ENCODE measurements around the gene SMOC1. TPM values are rescaled to one million over a fixed set of nuclear protein-coding genes. Genes with fewer than 3 reads are reported as not detected.

SMOC1 gene
- total RNA-seq, 2 donors from 2014 or later: not detected

- Histone ChIP-seq H3K27me3 (ENCODE audit: control insufficient read depth, insufficient read depth, low read length, poor library complexity, severe bottlenecking) (peaks cover 4% of the 10 kb centered on the region), H3K36me3 (ENCODE audit: control insufficient read depth, insufficient read depth, low read length) (no peaks in the 10 kb centered on the region), H3K4me1 (ENCODE audit: control insufficient read depth, insufficient read depth, low read length) (peaks cover 11% of the 10 kb centered on the region), H3K9ac (ENCODE audit: extremely low read depth, low read length, poor library complexity, severe bottlenecking) (no peak overlapping the region), H3K4me3 (ENCODE audit: low read length) (no peak overlapping the region), H3K27ac (ENCODE audit: low read depth, low read length) (no peak overlapping the region), H3K9me3 (ENCODE audit: control insufficient read depth, low read length) (no peaks in the 10 kb centered on the region)
- Mint-ChIP-seq H3K36me3 (ENCODE audit: low read depth) (no peaks in the 10 kb centered on the region), H3K4me1 (peaks cover 17% of the 10 kb centered on the region), H3K4me3 (no peak overlapping the region), H3K27me3 (ENCODE audit: insufficient read depth) (peaks cover 1% of the 10 kb centered on the region), H3K9me3 (no peaks in the 10 kb centered on the region), H3K27ac (no peak overlapping the region)
- no peak for TF ChIP-seq CTCF (conservative IDR thresholded peaks at IDR 0.05)
- no peak for DNase-seq
- WGBS, 2 experiments (ENCODE audit: insufficient coverage in 1 of 2, insufficient read length in 1 of 2): 92 to 96% methylated on average over 4 to 7 of the region's 7 CpGs
Observed at GRCh38 chr14:70011708-70012107, 132.5 kb downstream of the SMOC1 start.

GRCh38 chr14:70013271-70013873, 134.2 kb downstream of the SMOC1 start:
- no peaks in the 10 kb centered on the region for H3K36me3 ChIP-seq (ENCODE audit: control insufficient read depth, insufficient read depth, low read length)
- Mint-ChIP-seq H3K4me3 (no peak overlapping the region), H3K4me1 (peaks cover 16% of the 10 kb centered on the region), H3K36me3 (ENCODE audit: low read depth) (no peaks in the 10 kb centered on the region), H3K27ac (no peak overlapping the region), H3K27me3 (ENCODE audit: insufficient read depth) (peaks cover 2% of the 10 kb centered on the region), H3K9me3 (no peaks in the 10 kb centered on the region)
- peaks cover 10% of the 10 kb centered on the region for H3K4me1 ChIP-seq (ENCODE audit: control insufficient read depth, insufficient read depth, low read length)
- TF ChIP-seq CTCF (conservative IDR thresholded peaks at IDR 0.05): peak; percentile 92
- H3K9ac ChIP-seq (ENCODE audit: extremely low read depth, low read length, poor library complexity, severe bottlenecking): no peak overlapping the region
- H3K27ac ChIP-seq (ENCODE audit: low read depth, low read length): no peak overlapping the region
- peaks cover 6% of the 10 kb centered on the region for H3K27me3 ChIP-seq (ENCODE audit: control insufficient read depth, insufficient read depth, low read length, poor library complexity, severe bottlenecking)
- peak; percentile 93 for DNase-seq
- 0 to 61% methylated on average over 1 to 2 of the region's 2 CpGs for WGBS, 2 experiments (ENCODE audit: insufficient coverage in 1 of 2, insufficient read length in 1 of 2)
- no peaks in the 10 kb centered on the region for H3K9me3 ChIP-seq (ENCODE audit: control insufficient read depth, low read length)
- H3K4me3 ChIP-seq (ENCODE audit: low read length): no peak overlapping the region

- H3K36me3 Mint-ChIP-seq (ENCODE audit: low read depth): no peaks in the 10 kb centered on the region
- DNase-seq: no peak
- 92 to 96% methylated on average over 4 to 7 of the region's 7 CpGs for WGBS, 2 experiments (ENCODE audit: insufficient coverage in 1 of 2, insufficient read length in 1 of 2)
- peaks cover 4% of the 10 kb centered on the region for H3K4me1 Mint-ChIP-seq
- no peak for TF ChIP-seq CTCF (conservative IDR thresholded peaks at IDR 0.05)
- Histone ChIP-seq H3K27ac (ENCODE audit: low read depth, low read length) (no peak overlapping the region), H3K9ac (ENCODE audit: extremely low read depth, low read length, poor library complexity, severe bottlenecking) (no peak overlapping the region), H3K36me3 (ENCODE audit: control insufficient read depth, insufficient read depth, low read length) (no peaks in the 10 kb centered on the region), H3K4me3 (ENCODE audit: low read length) (no peak overlapping the region), H3K9me3 (ENCODE audit: control insufficient read depth, low read length) (no peaks in the 10 kb centered on the region), H3K27me3 (ENCODE audit: control insufficient read depth, insufficient read depth, low read length, poor library complexity, severe bottlenecking) (peaks cover 6% of the 10 kb centered on the region), H3K4me1 (ENCODE audit: control insufficient read depth, insufficient read depth, low read length) (peaks cover 1% of the 10 kb centered on the region)
- H3K9me3 Mint-ChIP-seq: no peaks in the 10 kb centered on the region
- H3K27me3 Mint-ChIP-seq (ENCODE audit: insufficient read depth): peaks cover 2% of the 10 kb centered on the region
- no peak overlapping the region for H3K27ac Mint-ChIP-seq
- no peak overlapping the region for H3K4me3 Mint-ChIP-seq
Observed at GRCh38 chr14:70014406-70015095, 135.3 kb downstream of the SMOC1 start.

All from endodermal cell (in vitro differentiated cells).